COLO668 (cell line): ENCODE measurements around the gene PRSS36.
A peak's percentile ranks its signal among the peaks of the same experiment; 100 is the strongest.
"Not testable (repeated sequence)": the region's sequence is repeated elsewhere in the genome, so short reads cannot be mapped to it uniquely, and the experiment has no call there.

ENCODE experiments used
- DNase-seq: peaks from one replicate; lab custom pipeline; 2025; ENCODE audit not compliant: unreplicated experiment; lab: John Stamatoyannopoulos, UW

Gene PRSS36

GRCh38 chr16:31106509-31107464 lies 43.1 kb downstream of the PRSS36 start:
- DNase-seq = no peak

- peak; percentile 54 for DNase-seq
These were observed 44.1 kb downstream of the PRSS36 start for GRCh38 chr16:31105677-31106213.

- not testable (repeated sequence) for DNase-seq
These were observed 48.8 kb downstream of the PRSS36 start for GRCh38 chr16:31100876-31101641.

GRCh38 chr16:31099860-31100638 lies 49.8 kb downstream of the PRSS36 start:
- DNase-seq = peak; percentile 10

DNA sequence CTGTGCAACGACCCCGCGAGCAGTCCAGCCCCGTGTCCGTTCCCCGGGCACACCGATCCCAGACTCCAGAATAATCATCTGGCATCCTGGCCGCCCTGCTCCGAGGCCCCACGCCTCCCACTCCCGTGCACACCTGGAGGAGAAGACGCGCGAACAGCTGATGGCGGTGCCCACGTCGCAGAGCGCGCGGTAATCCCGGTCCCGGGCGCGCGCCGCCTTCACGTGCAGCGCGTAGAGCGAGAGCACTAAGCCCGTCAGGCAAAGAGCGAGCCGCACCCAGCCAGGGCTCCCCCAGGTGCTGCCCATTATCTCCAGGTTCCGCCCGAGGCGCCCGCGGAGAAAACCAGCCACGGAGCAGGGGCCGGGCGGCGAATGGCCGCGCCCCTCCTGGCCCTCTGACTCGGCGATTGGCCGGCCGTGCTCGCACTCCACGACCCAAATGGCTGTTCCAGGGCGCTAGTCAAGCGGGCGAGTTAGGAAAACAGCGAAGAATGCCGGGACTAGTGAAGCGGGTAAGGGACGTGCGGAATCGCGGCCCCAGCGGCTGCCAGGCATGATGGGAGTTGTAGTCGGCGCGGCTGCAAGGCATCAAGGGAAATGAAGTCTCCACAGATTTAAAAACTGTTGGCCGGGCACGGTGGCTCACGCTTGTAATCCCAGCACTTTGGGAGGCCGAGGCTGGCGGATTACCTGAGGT lies 55.3 kb downstream of the PRSS36 start, which contains the start of gene VKORC1:
TSS of gene VKORC1 (minus strand) at position 374 of the 697 bp plus-strand sequence. CDS start at position 306, 68 bp downstream.
- peak; percentile 96 for DNase-seq

DNA sequence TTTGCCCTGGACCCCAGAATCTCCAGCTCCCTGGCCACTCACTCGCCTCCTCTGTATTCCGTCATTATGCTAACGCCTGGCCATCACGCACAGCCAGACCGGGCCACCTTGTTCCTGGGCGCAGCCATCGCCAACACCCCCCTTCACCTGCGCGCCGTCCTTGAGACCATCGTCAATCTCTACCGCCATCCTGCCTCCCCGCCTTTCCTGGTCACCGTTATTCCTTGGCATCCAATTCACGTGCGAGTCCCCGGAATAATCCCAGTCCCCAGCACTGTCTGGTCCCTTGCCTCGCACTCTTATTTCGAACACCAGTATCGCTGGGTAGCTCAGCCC lies 55.8 kb downstream of the PRSS36 start:
- peak; percentile 45 for DNase-seq

DNA sequence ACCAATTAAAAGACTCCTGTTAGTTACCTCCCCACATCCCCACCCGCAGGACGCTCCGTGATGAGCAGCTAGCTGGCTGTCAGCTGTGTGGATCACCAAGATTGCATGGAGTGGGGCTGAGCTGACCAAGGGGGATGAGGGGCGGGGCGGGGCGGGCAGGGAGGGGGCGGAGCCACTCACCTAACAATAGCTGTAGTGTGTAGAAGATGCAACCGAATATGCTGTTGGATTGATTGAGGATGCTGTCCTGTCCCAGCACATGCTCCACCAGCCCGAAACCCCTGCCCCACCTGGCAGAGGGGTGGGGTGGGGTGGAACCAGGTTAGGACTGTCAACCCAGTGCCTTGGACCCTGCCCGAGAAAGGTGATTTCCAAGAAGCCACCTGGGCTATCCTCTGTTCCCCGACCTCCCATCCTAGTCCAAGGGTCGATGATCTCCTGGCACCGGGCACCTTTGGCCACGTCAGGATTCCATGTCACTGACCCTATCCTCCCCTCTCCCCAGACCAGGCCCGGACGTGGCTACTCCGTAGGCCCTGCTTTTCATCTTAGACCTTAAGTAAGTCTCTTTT lies 56.6 kb downstream of the PRSS36 start:
- DNase-seq = peak; percentile 39

DNA sequence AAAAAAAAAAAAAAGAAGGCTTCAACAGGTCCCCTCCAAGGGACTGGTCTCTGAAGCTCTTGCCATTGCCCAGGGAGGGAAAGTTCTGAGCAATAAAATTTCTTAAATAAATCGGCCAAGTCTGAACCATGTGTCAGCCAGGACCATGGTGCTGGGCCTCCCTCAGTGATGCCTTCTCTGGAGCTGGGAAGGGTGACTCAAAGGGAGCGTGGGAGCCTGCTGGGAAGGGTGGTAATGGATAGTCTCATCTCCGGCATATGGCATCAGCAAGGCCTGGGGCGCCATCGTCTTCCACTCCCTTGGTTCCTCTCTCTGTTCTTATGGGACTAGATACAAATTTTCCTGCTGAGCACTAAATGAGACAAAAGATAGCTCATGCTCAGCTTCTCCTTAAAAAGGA lies 57.5 kb downstream of the PRSS36 start:
- DNase-seq = no peak

DNA sequence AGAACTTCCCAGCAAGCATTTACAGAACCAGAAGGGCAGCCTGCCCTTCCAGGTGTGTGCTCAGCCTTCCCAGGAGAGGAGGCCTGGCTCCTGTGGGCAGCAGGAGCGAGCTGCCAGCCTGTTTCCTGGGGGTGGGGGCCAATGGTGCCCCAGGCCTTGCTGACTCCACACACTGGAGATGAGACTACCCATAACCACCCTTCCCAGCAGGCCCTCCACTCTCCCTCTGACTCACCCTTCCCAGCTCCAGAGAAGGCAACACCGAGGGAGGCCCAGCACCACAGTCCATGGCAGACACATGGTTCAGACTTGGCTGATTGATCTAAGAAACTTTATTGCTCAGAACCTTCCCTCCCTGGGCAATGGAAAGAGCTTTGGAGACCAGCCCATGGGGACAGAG lies 59.3 kb downstream of the PRSS36 start:
- no peak for DNase-seq

DNA sequence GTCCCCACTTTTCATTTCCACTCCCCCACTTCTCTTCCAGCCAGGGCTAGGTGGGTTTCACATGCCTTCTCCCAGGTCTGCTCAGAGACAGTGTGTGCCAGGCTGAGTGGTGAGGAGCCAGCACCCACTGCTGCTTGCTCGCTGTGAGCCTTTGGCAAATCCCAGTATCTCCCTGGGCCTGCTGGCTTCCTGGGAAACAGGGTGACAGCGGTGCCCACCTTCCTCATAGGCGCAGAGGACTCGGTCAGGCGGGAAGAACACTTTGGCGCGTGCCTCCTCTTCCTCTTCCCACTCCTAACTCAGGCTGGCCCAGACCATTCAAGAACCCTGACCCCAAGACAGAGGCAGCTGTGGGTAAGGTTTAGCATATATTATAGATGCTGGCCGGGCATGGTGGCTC lies 60.7 kb downstream of the PRSS36 start:
- no peak for DNase-seq
